Endodermal cell (in vitro differentiated cells): Measurements from ENCODE around the gene PRR18. TPM values are rescaled to one million over a fixed set of nuclear protein-coding genes. Genes with fewer than 3 reads are reported as not detected.

Source experiments
- DNase-seq: peaks from one replicate; pipeline ENCODE4 v3.0.0-alpha.2; 2017
- H3K27ac ChIP-seq: 2 replicates; pipeline ENCODE4 v1.5.1; 2013; ENCODE audit warnings: mild to moderate bottlenecking, low read depth, low read length, moderate library complexity
- H3K27me3 ChIP-seq: 2 replicates; pipeline ENCODE4 v1.6.1; 2013; ENCODE audit warnings: mild to moderate bottlenecking, low read length, moderate library complexity; ENCODE audit not compliant: insufficient read depth, control insufficient read depth, poor library complexity, severe bottlenecking
- H3K36me3 ChIP-seq: 2 replicates; pipeline ENCODE4 v1.7.0; 2013; ENCODE audit warnings: mild to moderate bottlenecking, low read length, moderate library complexity; ENCODE audit not compliant: control insufficient read depth, insufficient read depth
- H3K4me1 ChIP-seq: one replicate; pipeline ENCODE4 v1.7.0; 2013; ENCODE audit warnings: low read length; ENCODE audit not compliant: control insufficient read depth, insufficient read depth
- H3K4me3 ChIP-seq: 2 replicates; pipeline ENCODE4 v1.5.1; 2013; ENCODE audit warnings: mild to moderate bottlenecking, low read length, moderate library complexity
- H3K9ac ChIP-seq: 2 replicates; pipeline ENCODE4 v1.6.1; 2013; ENCODE audit warnings: mild to moderate bottlenecking, low read length, moderate library complexity; ENCODE audit not compliant: poor library complexity, severe bottlenecking; ENCODE audit errors: extremely low read depth
- H3K9me3 ChIP-seq: 2 replicates; pipeline ENCODE4 v1.6.1; 2013; ENCODE audit warnings: mild to moderate bottlenecking, low read length, moderate library complexity; ENCODE audit not compliant: control insufficient read depth
- H3K27ac Mint-ChIP-seq: 2 replicates; pipeline ENCODE4 v1.8.0; 2020; ENCODE audit warnings: mixed read lengths
- H3K27me3 Mint-ChIP-seq: 2 replicates; pipeline ENCODE4 v1.8.0; 2021; ENCODE audit warnings: mild to moderate bottlenecking, mixed read lengths; ENCODE audit not compliant: insufficient read depth
- H3K36me3 Mint-ChIP-seq: 2 replicates; pipeline ENCODE4 v1.8.0; 2020; ENCODE audit warnings: low read depth, mixed read lengths
- H3K4me1 Mint-ChIP-seq: 2 replicates; pipeline ENCODE4 v1.8.0; 2020; ENCODE audit warnings: mixed read lengths
- H3K4me3 Mint-ChIP-seq: 2 replicates; pipeline ENCODE4 v1.8.0; 2020; ENCODE audit warnings: mild to moderate bottlenecking, moderate library complexity, mixed read lengths
- H3K9me3 Mint-ChIP-seq: 2 replicates; pipeline ENCODE4 v1.8.0; 2020; ENCODE audit warnings: mild to moderate bottlenecking, mixed read lengths
- WGBS, 2 experiments: methylation state at CpG; one replicate each; pipeline versions ENCODE4 v1.1.5 to v1.1.7; 2013; ENCODE audit warnings: missing lambda C conversion rate in 2 of 2, mixed read lengths in 1 of 2; ENCODE audit not compliant: insufficient coverage in 1 of 2, insufficient read length in 1 of 2; 5-methylcytosine and 5-hydroxymethylcytosine counted together
- total RNA-seq, 2 donors: library from RNA; stranded (reverse); fragmentation: NEBNext Ultra II Directional in 1 of 2; extraction: Animal tissue kit (Norgen Biotek cat#: 25700) in 1 of 2; gene quantifications; 2 replicates in 1 of 2; 3 replicates in 1 of 2; pipeline ENCODE4 v1.2.1, GENCODE V29; 2021
- TF ChIP-seq, protein P1 (sequence below): fragments of 200-600 bp; sonication (generic); conservative IDR thresholded peaks from 2 replicates; pipeline ENCODE4 v1.5.0; 2021; ENCODE audit warnings: antibody characterized with exemption, mild to moderate bottlenecking

Gene PRR18
- total RNA-seq, 2 donors from 2014 or later = 0.09 to 0.42 TPM

DNA sequence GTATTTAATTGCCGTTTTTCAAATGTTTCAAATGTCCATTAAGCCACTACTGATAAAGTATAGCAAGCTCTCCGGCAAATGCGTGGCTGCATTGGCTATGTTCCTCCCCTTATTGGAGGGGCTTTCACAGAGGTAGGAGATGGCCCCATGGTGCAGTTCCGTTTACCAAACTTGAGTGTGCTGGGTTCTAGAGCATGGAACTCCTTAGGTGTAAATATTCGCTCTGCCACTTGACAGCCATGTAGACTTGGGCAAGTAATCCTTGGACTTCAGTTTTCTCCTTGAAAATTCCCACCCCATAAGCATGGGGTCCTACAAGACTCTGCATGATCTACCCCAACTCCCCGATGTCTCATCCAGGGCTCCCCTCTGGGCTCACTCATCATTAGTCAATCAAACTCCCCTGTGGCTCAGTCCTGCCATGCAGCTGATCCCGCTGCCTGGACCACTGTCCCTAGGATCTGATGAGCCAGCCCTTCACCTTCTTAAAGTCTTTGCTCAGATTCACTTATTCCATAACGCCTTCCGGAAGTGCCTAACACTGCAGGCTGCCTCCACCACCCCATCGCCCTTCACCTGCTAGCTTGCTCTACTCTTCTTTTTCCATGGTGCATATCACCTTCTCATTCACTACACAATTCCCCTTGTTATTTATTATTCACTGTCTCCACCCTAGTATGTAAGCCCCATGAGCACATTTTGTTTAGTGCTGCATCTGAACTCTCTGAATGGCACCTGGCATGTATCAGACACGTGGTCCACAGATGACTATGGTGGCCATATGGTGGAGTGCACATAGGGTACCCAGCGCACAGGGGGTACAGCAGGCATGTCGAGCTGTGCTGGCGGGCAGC is 18.8 kb downstream of the PRR18 start:
- no peaks in the 10 kb centered on the region for H3K36me3 Mint-ChIP-seq
- no peak for DNase-seq
- H3K4me1 Mint-ChIP-seq = no peaks in the 10 kb centered on the region
- no peak overlapping the region for H3K4me3 Mint-ChIP-seq
- H3K27ac Mint-ChIP-seq = no peak overlapping the region
- no peaks in the 10 kb centered on the region for H3K36me3 ChIP-seq
- H3K9me3 ChIP-seq = no peaks in the 10 kb centered on the region
- no peaks in the 10 kb centered on the region for H3K4me1 ChIP-seq
- H3K27me3 ChIP-seq = peaks cover 20% of the 10 kb centered on the region
- 87 to 92% methylated on average over 10 to 14 of the region's 14 CpGs for WGBS, 2 experiments
- H3K9me3 Mint-ChIP-seq = no peaks in the 10 kb centered on the region
- no peak overlapping the region for H3K9ac ChIP-seq
- H3K27me3 Mint-ChIP-seq = peaks cover 6% of the 10 kb centered on the region
- no peak overlapping the region for H3K4me3 ChIP-seq
- TF ChIP-seq, protein P1, sequence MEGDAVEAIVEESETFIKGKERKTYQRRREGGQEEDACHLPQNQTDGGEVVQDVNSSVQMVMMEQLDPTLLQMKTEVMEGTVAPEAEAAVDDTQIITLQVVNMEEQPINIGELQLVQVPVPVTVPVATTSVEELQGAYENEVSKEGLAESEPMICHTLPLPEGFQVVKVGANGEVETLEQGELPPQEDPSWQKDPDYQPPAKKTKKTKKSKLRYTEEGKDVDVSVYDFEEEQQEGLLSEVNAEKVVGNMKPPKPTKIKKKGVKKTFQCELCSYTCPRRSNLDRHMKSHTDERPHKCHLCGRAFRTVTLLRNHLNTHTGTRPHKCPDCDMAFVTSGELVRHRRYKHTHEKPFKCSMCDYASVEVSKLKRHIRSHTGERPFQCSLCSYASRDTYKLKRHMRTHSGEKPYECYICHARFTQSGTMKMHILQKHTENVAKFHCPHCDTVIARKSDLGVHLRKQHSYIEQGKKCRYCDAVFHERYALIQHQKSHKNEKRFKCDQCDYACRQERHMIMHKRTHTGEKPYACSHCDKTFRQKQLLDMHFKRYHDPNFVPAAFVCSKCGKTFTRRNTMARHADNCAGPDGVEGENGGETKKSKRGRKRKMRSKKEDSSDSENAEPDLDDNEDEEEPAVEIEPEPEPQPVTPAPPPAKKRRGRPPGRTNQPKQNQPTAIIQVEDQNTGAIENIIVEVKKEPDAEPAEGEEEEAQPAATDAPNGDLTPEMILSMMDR = no peak
- no peak overlapping the region for H3K27ac ChIP-seq

DNA sequence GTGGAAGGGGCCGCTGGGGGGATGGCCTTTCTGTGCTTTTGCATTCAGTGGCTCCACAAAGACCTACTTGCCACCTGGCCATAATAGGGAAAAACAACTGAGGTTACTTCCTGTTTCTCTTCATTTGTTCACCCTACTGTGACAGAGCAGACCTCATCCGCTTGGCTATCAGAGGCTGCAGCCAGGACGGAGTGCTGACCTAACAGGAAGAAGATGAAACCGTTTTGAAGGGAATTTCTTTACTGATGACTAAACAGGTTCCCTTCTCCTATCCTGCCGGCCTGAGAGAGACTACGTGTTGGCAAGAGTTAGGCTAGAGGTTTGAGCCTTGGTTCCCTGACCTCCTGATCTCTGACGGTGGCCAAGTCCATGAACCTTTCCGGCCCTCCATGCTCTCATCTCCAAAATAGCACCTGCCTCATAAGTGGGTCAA is 21.3 kb downstream of the PRR18 start:
- H3K36me3 Mint-ChIP-seq = no peaks in the 10 kb centered on the region
- Histone ChIP-seq H3K9me3 (no peaks in the 10 kb centered on the region), H3K9ac (no peak overlapping the region), H3K4me3 (no peak overlapping the region), H3K27ac (no peak overlapping the region), H3K4me1 (no peaks in the 10 kb centered on the region), H3K36me3 (no peaks in the 10 kb centered on the region), H3K27me3 (peaks cover 33% of the 10 kb centered on the region)
- H3K9me3 Mint-ChIP-seq = no peaks in the 10 kb centered on the region
- H3K4me1 Mint-ChIP-seq = no peaks in the 10 kb centered on the region
- WGBS, 2 experiments = 61 to 75% methylated on average over 5 to 8 of the region's 8 CpGs
- peaks cover 12% of the 10 kb centered on the region for H3K27me3 Mint-ChIP-seq
- H3K4me3 Mint-ChIP-seq = no peak overlapping the region
- TF ChIP-seq, protein P1 = no peak
- DNase-seq = peak; percentile 61
- peak overlapping the region; percentile 5 for H3K27ac Mint-ChIP-seq

DNA sequence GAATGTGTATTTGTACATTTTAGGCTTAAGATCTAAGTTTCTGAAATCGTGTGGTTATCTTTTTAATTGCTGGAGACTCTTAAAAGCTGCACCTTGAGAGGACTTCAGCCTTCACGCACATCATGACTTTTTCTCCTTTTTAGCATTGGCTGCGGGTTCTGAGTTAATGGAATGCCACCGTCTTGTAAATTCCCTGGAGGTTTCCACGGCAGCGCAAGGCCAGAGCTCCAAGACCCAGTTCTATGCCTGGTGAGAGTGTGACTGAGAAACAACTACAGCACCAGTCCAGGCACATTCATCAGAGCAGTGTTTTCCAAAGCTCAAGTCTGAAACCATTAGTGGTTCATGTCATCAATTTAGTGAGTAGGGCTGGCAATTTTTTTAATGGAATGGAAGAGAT is 23.0 kb downstream of the PRR18 start:
- WGBS, 2 experiments = 58 to 81% methylated on average over 6 of the region's 6 CpGs
- peaks cover 17% of the 10 kb centered on the region for H3K27me3 Mint-ChIP-seq
- H3K36me3 Mint-ChIP-seq = no peaks in the 10 kb centered on the region
- no peak overlapping the region for H3K27ac ChIP-seq
- no peak for DNase-seq
- H3K4me1 ChIP-seq = no peaks in the 10 kb centered on the region
- H3K4me1 Mint-ChIP-seq = no peaks in the 10 kb centered on the region
- H3K9me3 ChIP-seq = no peaks in the 10 kb centered on the region
- no peak overlapping the region for H3K4me3 Mint-ChIP-seq
- H3K9me3 Mint-ChIP-seq = no peaks in the 10 kb centered on the region
- no peak overlapping the region for H3K9ac ChIP-seq
- no peak overlapping the region for H3K27ac Mint-ChIP-seq
- H3K36me3 ChIP-seq = no peaks in the 10 kb centered on the region
- peaks cover 29% of the 10 kb centered on the region for H3K27me3 ChIP-seq
- TF ChIP-seq, protein P1 = no peak
- no peak overlapping the region for H3K4me3 ChIP-seq
